Esophagus mucosa (tissue), 1 donor: ENCODE results near the gene ABCB1. TPM values are rescaled to one million over a fixed set of nuclear protein-coding genes. Genes with fewer than 3 reads are reported as not detected.
"Not testable (repeated sequence)": the region's sequence is repeated elsewhere in the genome, so short reads cannot be mapped to it uniquely, and the experiment has no call there.

Source experiments
- ATAC-seq: fragments of 200-7000 bp; cut with Tn5 transposase; one replicate; pipeline ENCODE4 v1.9.1; 2020
- total RNA-seq: library from RNA; stranded (reverse); gene quantifications from one replicate; pipeline ENCODE4 v1.2.4, GENCODE V29; 2023
- donor health status: DM: yes; HTN: yes; CAD: no.

Gene ABCB1
- total RNA-seq, 1 donor from 2014 or later = 2.7 TPM

GRCh38 chr7:87574630-87575029 lies 26.1 kb downstream of the ABCB1 start:
- peak; percentile 97 for ATAC-seq

GRCh38 chr7:87572513-87572912 lies 28.2 kb downstream of the ABCB1 start:
- ATAC-seq = not testable (repeated sequence)

- ATAC-seq = no peak
Measured at GRCh38 chr7:87570178-87570577, 30.5 kb downstream of the ABCB1 start.

- no peak for ATAC-seq
Measured at GRCh38 chr7:87567052-87567451, 33.6 kb downstream of the ABCB1 start.

GRCh38 chr7:87566311-87566900 lies 34.3 kb downstream of the ABCB1 start:
- no peak for ATAC-seq

- ATAC-seq = no peak
Measured at GRCh38 chr7:87565877-87566276, 34.8 kb downstream of the ABCB1 start.

GRCh38 chr7:87564296-87564963 lies 36.3 kb downstream of the ABCB1 start:
- peak; percentile 28 for ATAC-seq

- ATAC-seq = no peak
Measured at GRCh38 chr7:87561702-87562101, 39.0 kb downstream of the ABCB1 start.

GRCh38 chr7:87561102-87561501 lies 39.6 kb downstream of the ABCB1 start:
- no peak for ATAC-seq

- no peak for ATAC-seq
Measured at GRCh38 chr7:87552351-87552900, 48.3 kb downstream of the ABCB1 start.

- no peak for ATAC-seq
Measured at GRCh38 chr7:87548123-87548919, 52.4 kb downstream of the ABCB1 start.

GRCh38 chr7:87545760-87546159 lies 54.9 kb downstream of the ABCB1 start:
- no peak for ATAC-seq

GRCh38 chr7:87543623-87544022 lies 57.1 kb downstream of the ABCB1 start:
- no peak for ATAC-seq

GRCh38 chr7:87541648-87542047 lies 59.0 kb downstream of the ABCB1 start:
- ATAC-seq = no peak

- no peak for ATAC-seq
Measured at GRCh38 chr7:87538052-87538451, 62.6 kb downstream of the ABCB1 start.

GRCh38 chr7:87534072-87534471 lies 66.6 kb downstream of the ABCB1 start:
- no peak for ATAC-seq

- ATAC-seq = no peak
Measured at GRCh38 chr7:87530126-87530525, 70.6 kb downstream of the ABCB1 start.

GRCh38 chr7:87528730-87529129 lies 72.0 kb downstream of the ABCB1 start:
- ATAC-seq = no peak

- ATAC-seq = no peak
Measured at GRCh38 chr7:87518735-87519134, 81.9 kb downstream of the ABCB1 start.

- ATAC-seq = no peak
Measured at GRCh38 chr7:87517891-87518290, 82.8 kb downstream of the ABCB1 start.

- no peak for ATAC-seq
Measured at GRCh38 chr7:87517136-87517815, 83.4 kb downstream of the ABCB1 start.

- no peak for ATAC-seq
Measured at GRCh38 chr7:87513735-87514335, 86.8 kb downstream of the ABCB1 start.
